Nephron progenitor cell (in vitro differentiated cells): ENCODE data around the gene NPW.

Experiments
- DNase-seq: peaks from one replicate; pipeline ENCODE4 v3.0.0; 2021
- H3K27ac Mint-ChIP-seq: 2 replicates; pipeline ENCODE4 v1.8.0; 2021; ENCODE audit warnings: mild to moderate bottlenecking, moderate library complexity, mixed read lengths
- H3K27me3 Mint-ChIP-seq: 2 replicates; pipeline ENCODE4 v1.8.0; 2021; ENCODE audit warnings: mild to moderate bottlenecking, low read depth, mixed read lengths; ENCODE audit not compliant: poor library complexity
- H3K36me3 Mint-ChIP-seq: 2 replicates; pipeline ENCODE4 v1.8.0; 2021; ENCODE audit warnings: low read depth, mixed read lengths
- H3K4me1 Mint-ChIP-seq: 2 replicates; pipeline ENCODE4 v1.8.0; 2021; ENCODE audit warnings: mixed read lengths
- H3K4me3 Mint-ChIP-seq: 2 replicates; pipeline ENCODE4 v1.8.0; 2021; ENCODE audit warnings: mild to moderate bottlenecking, moderate library complexity, mixed read lengths
- H3K9me3 Mint-ChIP-seq: 2 replicates; pipeline ENCODE4 v1.8.0; 2021; ENCODE audit warnings: mild to moderate bottlenecking, moderate library complexity, mixed read lengths
- TF ChIP-seq, protein P1 (sequence below): fragments of 200-600 bp; sonication (generic); IDR thresholded peaks from 2 replicates; pipeline ENCODE4 v1.5.0; 2021; ENCODE audit warnings: antibody characterized with exemption

Gene NPW

GRCh38 chr16:1991588-1991947 lies 28.0 kb upstream of the NPW start:
- TF ChIP-seq, protein P1, sequence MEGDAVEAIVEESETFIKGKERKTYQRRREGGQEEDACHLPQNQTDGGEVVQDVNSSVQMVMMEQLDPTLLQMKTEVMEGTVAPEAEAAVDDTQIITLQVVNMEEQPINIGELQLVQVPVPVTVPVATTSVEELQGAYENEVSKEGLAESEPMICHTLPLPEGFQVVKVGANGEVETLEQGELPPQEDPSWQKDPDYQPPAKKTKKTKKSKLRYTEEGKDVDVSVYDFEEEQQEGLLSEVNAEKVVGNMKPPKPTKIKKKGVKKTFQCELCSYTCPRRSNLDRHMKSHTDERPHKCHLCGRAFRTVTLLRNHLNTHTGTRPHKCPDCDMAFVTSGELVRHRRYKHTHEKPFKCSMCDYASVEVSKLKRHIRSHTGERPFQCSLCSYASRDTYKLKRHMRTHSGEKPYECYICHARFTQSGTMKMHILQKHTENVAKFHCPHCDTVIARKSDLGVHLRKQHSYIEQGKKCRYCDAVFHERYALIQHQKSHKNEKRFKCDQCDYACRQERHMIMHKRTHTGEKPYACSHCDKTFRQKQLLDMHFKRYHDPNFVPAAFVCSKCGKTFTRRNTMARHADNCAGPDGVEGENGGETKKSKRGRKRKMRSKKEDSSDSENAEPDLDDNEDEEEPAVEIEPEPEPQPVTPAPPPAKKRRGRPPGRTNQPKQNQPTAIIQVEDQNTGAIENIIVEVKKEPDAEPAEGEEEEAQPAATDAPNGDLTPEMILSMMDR = no peak
- peaks cover 59% of the 10 kb centered on the region for H3K27me3 Mint-ChIP-seq
- H3K27ac Mint-ChIP-seq = no peak overlapping the region
- no peaks in the 10 kb centered on the region for H3K9me3 Mint-ChIP-seq
- no peak for DNase-seq
- peaks cover 16% of the 10 kb centered on the region for H3K4me1 Mint-ChIP-seq
- H3K4me3 Mint-ChIP-seq = peak overlapping the region; percentile 52
- H3K36me3 Mint-ChIP-seq = peaks cover 19% of the 10 kb centered on the region

- Mint-ChIP-seq H3K9me3 (no peaks in the 10 kb centered on the region), H3K36me3 (peaks cover 14% of the 10 kb centered on the region), H3K27me3 (peaks cover 54% of the 10 kb centered on the region), H3K4me1 (peaks cover 16% of the 10 kb centered on the region), H3K4me3 (no peak overlapping the region), H3K27ac (no peak overlapping the region)
- TF ChIP-seq, protein P1 = no peak
- DNase-seq = peak; percentile 94
Measured at GRCh38 chr16:1991948-1992703, 27.5 kb upstream of the NPW start.

- Mint-ChIP-seq H3K4me1 (peaks cover 16% of the 10 kb centered on the region), H3K27ac (no peak overlapping the region), H3K27me3 (peaks cover 50% of the 10 kb centered on the region), H3K4me3 (no peak overlapping the region), H3K9me3 (no peaks in the 10 kb centered on the region), H3K36me3 (peaks cover 15% of the 10 kb centered on the region)
- DNase-seq = no peak
- TF ChIP-seq, protein P1 = no peak
Measured at GRCh38 chr16:1992704-1993317, 26.8 kb upstream of the NPW start.

DNA sequence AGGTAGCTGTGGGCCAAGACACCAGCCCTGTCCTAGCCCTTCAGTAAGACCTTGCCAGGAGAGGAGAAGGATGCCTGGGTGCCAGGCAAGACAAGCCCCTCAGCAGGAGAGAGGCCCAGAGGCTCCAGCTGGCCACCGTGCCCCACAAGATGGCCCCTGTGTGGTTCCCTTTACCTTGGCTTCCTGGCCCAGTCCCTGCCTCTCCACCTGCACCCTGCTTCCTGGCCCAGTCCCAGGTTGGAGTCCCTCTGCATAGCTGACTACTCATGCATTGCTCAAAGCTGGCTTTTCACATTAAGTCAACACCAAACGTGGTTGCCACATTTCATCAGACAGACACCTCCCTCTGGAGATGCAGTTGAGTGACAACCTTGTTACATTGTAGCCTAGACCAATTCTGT lies 25.9 kb upstream of the NPW start:
- TF ChIP-seq, protein P1 = no peak
- H3K4me3 Mint-ChIP-seq = peak overlapping the region; percentile 44
- H3K36me3 Mint-ChIP-seq = peaks cover 18% of the 10 kb centered on the region
- H3K4me1 Mint-ChIP-seq = peaks cover 12% of the 10 kb centered on the region
- H3K27me3 Mint-ChIP-seq = peaks cover 40% of the 10 kb centered on the region
- H3K9me3 Mint-ChIP-seq = no peaks in the 10 kb centered on the region
- no peak for DNase-seq
- no peak overlapping the region for H3K27ac Mint-ChIP-seq

GRCh38 chr16:1997494-1998359 lies 21.9 kb upstream of the NPW start:
- Mint-ChIP-seq H3K9me3 (no peaks in the 10 kb centered on the region), H3K36me3 (peaks cover 28% of the 10 kb centered on the region), H3K4me3 (no peak overlapping the region), H3K4me1 (peaks cover 3% of the 10 kb centered on the region), H3K27ac (no peak overlapping the region), H3K27me3 (peaks cover 11% of the 10 kb centered on the region)
- TF ChIP-seq, protein P1 = no peak
- DNase-seq = no peak
